ENCODE results near the gene TDRD9.
"Not testable (repeated sequence)": the region's sequence is repeated elsewhere in the genome, so short reads cannot be mapped to it uniquely, and the experiment has no call there.

The TDRD9 gene

GRCh38 chr14:103892247-103892646 is 36.0 kb upstream of the TDRD9 start:
- DNase-seq (ENCODE audit: low read depth, low spot score): no peak

- DNase-seq (ENCODE audit: low read depth, low spot score): no peak
These were observed 34.1 kb upstream of the TDRD9 start for GRCh38 chr14:103894034-103894722.

DNA sequence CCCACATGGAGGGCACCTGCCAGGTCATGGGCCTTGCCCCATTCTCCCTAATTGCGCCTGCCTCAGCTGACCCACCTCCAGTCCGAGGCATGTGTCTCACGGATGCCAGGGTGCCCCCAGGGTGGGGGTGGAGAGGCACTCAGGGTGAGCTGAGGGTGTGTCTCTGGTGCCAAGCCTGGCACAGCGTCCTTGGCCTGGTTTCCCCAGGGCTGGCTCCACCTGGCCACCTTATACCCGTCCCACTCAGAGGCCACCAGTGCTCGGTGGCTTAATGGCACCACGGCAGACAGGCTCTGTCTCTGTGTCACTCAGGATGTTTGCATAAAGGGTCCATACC is 33.6 kb upstream of the TDRD9 start:
- no peak for DNase-seq (ENCODE audit: low read depth, low spot score)

GRCh38 chr14:103896578-103896977 is 31.7 kb upstream of the TDRD9 start:
- no peak for DNase-seq (ENCODE audit: low read depth, low spot score)

- no peak for DNase-seq (ENCODE audit: low read depth, low spot score)
These were observed 30.9 kb upstream of the TDRD9 start for GRCh38 chr14:103897075-103897947.

DNA sequence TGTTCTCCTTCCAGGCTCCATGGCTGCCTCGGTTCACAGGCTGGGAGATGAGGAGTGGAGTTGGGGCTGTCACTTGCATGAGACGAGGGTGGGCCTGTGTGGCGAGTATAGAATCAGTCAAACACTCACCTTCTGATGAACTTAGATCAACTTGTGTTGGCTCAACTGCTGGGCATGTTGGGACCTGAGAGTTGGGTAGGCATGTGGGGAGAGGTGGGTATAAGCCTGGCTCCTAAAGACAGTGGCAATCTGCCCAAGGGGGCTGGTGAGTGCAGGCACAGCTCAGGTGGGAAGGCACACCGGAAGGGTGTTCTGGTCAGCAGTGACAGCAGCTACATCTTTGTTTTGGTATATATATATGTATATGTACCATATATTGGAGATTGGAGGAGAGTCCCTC is 30.1 kb upstream of the TDRD9 start:
- no peak for DNase-seq (ENCODE audit: low read depth, low spot score)

DNA sequence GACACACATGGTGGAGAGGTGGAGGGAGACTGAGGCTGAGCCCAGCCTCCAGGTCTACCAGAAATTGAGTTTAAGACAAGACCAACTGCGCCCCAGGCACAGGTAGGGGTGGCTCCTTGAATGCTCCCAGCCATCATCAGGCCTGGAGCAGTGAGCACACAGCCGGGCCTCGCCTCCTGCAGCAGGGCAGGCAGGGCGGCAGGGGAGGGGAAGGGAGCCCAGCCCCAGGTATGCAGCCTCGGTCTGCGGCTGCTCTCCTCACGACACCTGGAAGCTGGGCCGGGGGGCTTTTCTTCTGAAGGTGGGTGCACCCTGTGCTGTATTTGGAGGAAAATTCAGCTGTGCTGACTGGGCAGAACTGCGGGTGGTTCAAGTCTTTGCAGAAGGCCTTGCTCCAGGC is 29.5 kb upstream of the TDRD9 start:
- DNase-seq (ENCODE audit: low read depth, low spot score): no peak

GRCh38 chr14:103899316-103899715 is 28.9 kb upstream of the TDRD9 start:
- no peak for DNase-seq (ENCODE audit: low read depth, low spot score)

DNA sequence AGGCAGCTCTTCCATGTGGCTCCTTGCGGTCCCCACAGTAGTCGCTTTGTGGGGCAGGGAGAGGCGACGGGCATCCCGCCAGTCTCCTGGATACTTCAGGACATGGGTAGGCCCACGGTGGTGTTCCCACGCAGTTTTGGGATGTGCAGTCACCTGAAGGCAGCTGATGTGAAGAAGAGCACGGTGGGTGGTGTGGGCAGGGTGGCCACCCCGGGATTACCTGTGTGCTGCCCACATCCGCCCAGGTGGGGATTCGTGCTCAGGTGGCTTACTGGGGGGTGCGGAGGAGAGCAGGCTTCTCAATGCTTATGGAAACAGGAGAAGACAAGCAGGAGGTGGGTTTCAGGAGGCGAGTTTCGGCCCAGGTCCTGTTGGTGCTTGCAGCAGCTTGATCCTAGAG is 28.4 kb upstream of the TDRD9 start:
- DNase-seq (ENCODE audit: low read depth, low spot score): no peak

DNA sequence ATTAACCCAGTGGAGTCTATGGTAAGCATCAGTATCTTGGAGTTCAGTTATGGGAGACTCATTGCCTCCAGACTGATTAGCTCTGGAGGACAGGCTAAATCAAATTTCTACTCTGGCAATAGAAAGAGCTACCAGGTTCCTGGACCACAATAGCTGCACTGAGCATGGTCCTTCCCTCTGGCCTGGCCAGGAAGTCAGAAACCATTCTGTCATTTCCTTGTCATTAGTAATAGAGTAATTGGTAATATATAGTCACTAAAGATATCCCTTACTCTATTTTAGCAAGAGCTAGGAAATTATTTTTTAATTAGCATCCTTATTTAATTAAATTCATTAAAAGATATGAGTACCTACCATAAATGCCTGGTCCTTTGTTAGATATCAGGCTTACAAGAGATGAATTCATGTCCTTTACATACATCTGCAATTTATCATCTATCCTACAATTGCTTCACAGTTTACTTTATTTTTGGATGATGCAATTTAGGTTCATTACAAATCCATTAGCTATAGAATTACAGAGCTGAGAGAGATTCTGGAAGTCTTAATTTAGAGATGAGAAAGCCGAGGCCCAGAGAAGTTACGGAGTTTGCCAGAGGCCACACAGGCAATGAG is 23.7 kb upstream of the TDRD9 start:
- no peak for DNase-seq (ENCODE audit: low read depth, low spot score)

GRCh38 chr14:103905842-103906456 is 22.3 kb upstream of the TDRD9 start:
- no peak for DNase-seq (ENCODE audit: low read depth, low spot score)

DNA sequence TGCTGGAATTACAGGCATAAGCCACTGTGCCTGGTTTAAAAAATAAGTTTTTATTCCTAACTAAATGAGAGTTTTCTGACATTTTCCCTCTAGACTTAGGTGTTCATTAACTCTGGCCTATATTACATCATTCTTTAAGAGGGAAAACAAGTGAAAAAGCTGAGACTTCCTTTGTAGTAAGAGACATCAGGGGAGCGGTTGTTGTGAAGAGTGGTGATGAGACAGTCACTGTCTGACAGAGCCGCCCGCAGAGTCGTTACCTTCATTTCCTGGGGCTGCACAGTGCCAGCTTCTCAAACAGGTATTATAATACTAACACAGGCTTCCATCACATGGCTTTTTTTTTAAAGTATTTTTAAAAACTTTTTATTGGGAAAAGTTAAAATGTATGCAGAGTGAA is 19.7 kb upstream of the TDRD9 start:
- no peak for DNase-seq (ENCODE audit: low read depth, low spot score)

- DNase-seq (ENCODE audit: low read depth, low spot score): no peak
These were observed 18.6 kb upstream of the TDRD9 start for GRCh38 chr14:103909531-103910261.

DNA sequence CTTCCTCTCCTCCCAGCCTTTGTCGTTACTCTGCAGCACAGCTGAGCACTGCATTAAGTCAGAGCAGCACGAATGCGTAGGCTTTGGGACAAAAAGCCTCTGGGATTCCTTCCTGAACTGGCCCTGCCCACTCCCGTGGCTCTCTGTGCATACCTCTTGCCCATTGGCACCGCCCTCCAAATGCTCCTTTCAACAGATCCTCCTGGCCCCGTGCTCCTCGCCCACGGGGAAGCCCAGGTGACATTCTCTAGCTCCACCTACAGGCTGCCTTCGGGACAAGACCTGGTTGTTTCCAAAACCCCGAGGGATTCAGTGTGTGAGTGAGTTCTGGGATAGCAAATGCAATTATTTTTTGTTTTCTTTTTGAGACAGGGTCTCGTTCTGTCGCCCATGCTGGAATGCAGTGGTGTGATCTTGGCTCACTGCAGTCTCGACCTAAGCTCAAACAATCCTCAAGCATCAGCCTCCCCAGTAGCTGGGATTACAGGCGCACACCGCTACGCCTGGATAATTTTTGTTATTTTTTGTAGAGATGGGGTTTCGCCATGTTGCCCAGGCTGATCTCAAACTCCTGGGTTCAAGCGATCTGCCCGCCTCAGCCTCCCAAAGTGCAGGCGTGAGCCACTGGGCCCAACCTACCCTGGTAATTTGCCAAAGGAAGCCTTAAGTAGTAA is 17.9 kb upstream of the TDRD9 start:
- DNase-seq (ENCODE audit: low read depth, low spot score): peak; percentile 49

- DNase-seq (ENCODE audit: low read depth, low spot score): no peak
These were observed 17.3 kb upstream of the TDRD9 start for GRCh38 chr14:103910984-103911383.

DNA sequence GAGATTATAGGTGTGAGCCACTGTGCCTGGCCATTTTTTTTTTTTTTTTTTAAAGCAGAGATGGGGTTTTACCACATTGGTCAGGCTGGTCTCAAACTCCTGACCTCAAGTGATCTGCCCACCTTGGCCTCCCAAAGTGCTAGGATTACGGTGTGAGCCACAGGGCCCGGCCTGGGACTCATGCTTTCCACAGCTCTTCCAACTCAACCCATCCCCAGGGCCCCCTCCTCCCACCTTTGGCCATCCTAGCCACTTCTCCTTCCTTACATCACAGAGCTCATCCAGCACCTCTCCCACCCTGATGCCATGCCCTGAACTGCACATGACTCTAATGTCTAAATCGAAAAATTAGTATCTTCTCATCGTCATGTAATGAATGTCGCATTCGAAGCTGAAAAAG is 12.6 kb upstream of the TDRD9 start:
- DNase-seq (ENCODE audit: low read depth, low spot score): no peak

GRCh38 chr14:103916636-103917262 is 11.5 kb upstream of the TDRD9 start:
- no peak for DNase-seq (ENCODE audit: low read depth, low spot score)

- peak; percentile 92 for DNase-seq (ENCODE audit: low read depth, low spot score)
These were observed 7.0 kb upstream of the TDRD9 start for GRCh38 chr14:103920981-103921854.

DNA sequence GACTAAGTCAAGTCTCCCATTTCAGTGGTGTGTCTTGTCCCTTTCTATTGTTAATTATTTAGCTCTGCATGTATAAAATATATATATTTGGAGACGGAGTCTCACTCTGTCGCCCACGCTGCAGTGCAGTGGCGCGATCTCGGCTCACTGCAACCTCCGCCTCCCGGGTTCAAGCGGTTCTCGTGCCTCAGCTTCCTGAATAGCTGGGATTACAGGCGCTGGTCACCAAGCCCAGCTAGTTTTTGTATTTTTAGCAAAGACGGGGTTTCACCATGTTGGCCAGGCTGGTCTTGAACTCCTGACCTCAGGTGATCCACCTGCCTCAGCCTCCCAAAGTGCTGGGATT is 6.4 kb upstream of the TDRD9 start:
- not testable (repeated sequence) for DNase-seq (ENCODE audit: low read depth, low spot score)

- no peak for DNase-seq (ENCODE audit: low read depth, low spot score)
These were observed 4.4 kb upstream of the TDRD9 start for GRCh38 chr14:103923863-103924262.
